Neural progenitor cell (in vitro differentiated cells): ENCODE measurements around the gene FGD6. TPM values are rescaled to one million over a fixed set of nuclear protein-coding genes. Genes with fewer than 3 reads are reported as not detected.

Source experiments
- DNase-seq: peaks from one replicate; pipeline ENCODE4 v3.0.0-alpha.2; 2016; ENCODE audit warnings: low spot score
- H2AFZ ChIP-seq: fragments of 200-600 bp; sonication (generic); replicated peaks from 2 replicates; pipeline ENCODE4 v1.6.1; 2016; ENCODE audit warnings: antibody characterized with exemption
- H3F3A ChIP-seq: fragments of 200-600 bp; sonication (generic); 2 replicates; pipeline ENCODE4 v1.6.1; 2016; ENCODE audit warnings: antibody characterized with exemption, low read depth
- H3K27ac ChIP-seq: fragments of 200-600 bp; sonication (generic); 2 replicates; pipeline ENCODE4 v1.5.1; 2016; ENCODE audit warnings: mild to moderate bottlenecking
- H3K27me3 ChIP-seq: fragments of 200-600 bp; sonication (generic); 2 replicates; pipeline ENCODE4 v1.6.1; 2016; ENCODE audit warnings: mild to moderate bottlenecking, moderate library complexity
- H3K36me3 ChIP-seq: fragments of 200-600 bp; sonication (generic); 2 replicates; pipeline ENCODE4 v1.5.1; 2016
- H3K4me1 ChIP-seq: fragments of 200-600 bp; sonication (generic); 2 replicates; pipeline ENCODE4 v1.6.1; 2016; ENCODE audit warnings: mixed run types
- H3K4me2 ChIP-seq: fragments of 200-600 bp; sonication (generic); 2 replicates; pipeline ENCODE4 v1.6.1; 2016
- H3K4me3 ChIP-seq: fragments of 200-600 bp; sonication (generic); 2 replicates; pipeline ENCODE4 v1.5.1; 2016
- H3K79me2 ChIP-seq: fragments of 200-600 bp; sonication (generic); 2 replicates; pipeline ENCODE4 v1.6.1; 2016; ENCODE audit warnings: low read depth
- H3K9ac ChIP-seq: fragments of 200-600 bp; sonication (generic); 2 replicates; pipeline ENCODE4 v1.6.1; 2016
- H3K9me3 ChIP-seq: fragments of 200-600 bp; sonication (generic); 2 replicates; pipeline ENCODE4 v1.5.1; 2016; ENCODE audit warnings: low read depth
- H4K20me1 ChIP-seq: fragments of 200-600 bp; sonication (generic); 2 replicates; pipeline ENCODE4 v1.6.1; 2016; ENCODE audit warnings: low read depth
- H3K27ac Mint-ChIP-seq: 3 replicates; pipeline ENCODE4 v1.8.0; 2021; ENCODE audit warnings: mixed read lengths
- H3K27me3 Mint-ChIP-seq: 2 replicates; pipeline ENCODE4 v1.8.0; 2022; ENCODE audit warnings: low read depth, mild to moderate bottlenecking, inconsistent platforms, moderate library complexity, mixed read lengths; ENCODE audit not compliant: insufficient read depth
- H3K36me3 Mint-ChIP-seq: 3 replicates; pipeline ENCODE4 v1.8.0; 2021; ENCODE audit warnings: mixed read lengths
- H3K4me1 Mint-ChIP-seq: 3 replicates; pipeline ENCODE4 v1.8.0; 2021; ENCODE audit warnings: mixed read lengths
- H3K4me3 Mint-ChIP-seq: 3 replicates; pipeline ENCODE4 v1.8.0; 2021; ENCODE audit warnings: mild to moderate bottlenecking, moderate library complexity, mixed read lengths
- H3K9me3 Mint-ChIP-seq: 3 replicates; pipeline ENCODE4 v1.8.0; 2020; ENCODE audit warnings: mixed read lengths
- EZH2 ChIP-seq: fragments of 200-600 bp; sonication (generic); IDR thresholded peaks from 2 replicates; pipeline ENCODE4 v1.6.1; 2017; ENCODE audit warnings: antibody characterized with exemption, mild to moderate bottlenecking, moderate library complexity
- EZH2phosphoT487 ChIP-seq: fragments of 200-600 bp; sonication (generic); IDR thresholded peaks from 2 replicates; pipeline ENCODE4 v1.6.1; 2017; ENCODE audit warnings: antibody characterized with exemption
- total RNA-seq: library from RNA; depleted of rRNA; stranded (reverse); fragments of >200 nt; gene quantifications from 2 replicates; pipeline ENCODE4 v1.2.3, GENCODE V29; 2015; ENCODE audit warnings: low replicate concordance
- TF ChIP-seq, protein P1 (sequence below): fragments of 200-600 bp; sonication (generic); IDR thresholded peaks from 2 replicates; pipeline ENCODE4 v1.5.1; 2017; ENCODE audit warnings: antibody characterized with exemption, mild to moderate bottlenecking

The FGD6 gene
- total RNA-seq, 1 donor from 2014 or later = 32.0 TPM

DNA sequence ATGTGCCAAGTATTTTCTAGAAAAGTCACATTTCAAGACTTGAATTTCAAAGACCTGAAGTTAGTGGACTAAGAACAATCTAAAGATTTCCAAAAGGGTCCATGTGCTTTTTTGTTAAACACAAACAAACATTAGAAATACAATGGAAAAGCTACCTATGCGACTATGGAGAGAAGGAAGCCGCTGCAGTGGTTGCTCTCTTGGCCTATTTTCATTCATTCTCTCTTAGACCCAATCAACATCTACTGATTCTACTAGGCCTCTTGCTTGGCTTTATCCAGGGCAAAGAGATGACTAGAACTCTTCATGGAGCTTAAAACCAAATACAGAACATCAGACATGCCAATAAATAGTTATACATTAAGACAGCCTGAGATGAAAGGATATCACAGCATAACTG, 9.9 kb downstream of the FGD6 start:
- peaks cover 30% of the 10 kb centered on the region for H3K4me1 Mint-ChIP-seq
- H3K4me1 ChIP-seq = peaks cover 33% of the 10 kb centered on the region
- DNase-seq = no peak
- H3K79me2 ChIP-seq = peaks cover 94% of the 10 kb centered on the region
- H2AFZ ChIP-seq = no peak overlapping the region
- H3K4me3 Mint-ChIP-seq = no peak overlapping the region
- no peaks in the 10 kb centered on the region for H3K27me3 ChIP-seq
- no peaks in the 10 kb centered on the region for H3K27me3 Mint-ChIP-seq
- H3K9me3 ChIP-seq = no peaks in the 10 kb centered on the region
- no peak overlapping the region for H3K9ac ChIP-seq
- H3K4me2 ChIP-seq = no peak overlapping the region
- H3K27ac Mint-ChIP-seq = no peak overlapping the region
- H3K36me3 ChIP-seq = no peaks in the 10 kb centered on the region
- H3K27ac ChIP-seq = no peak overlapping the region
- H3F3A ChIP-seq = peaks cover 26% of the 10 kb centered on the region
- no peaks in the 10 kb centered on the region for H3K9me3 Mint-ChIP-seq
- TF ChIP-seq EZH2phosphoT487 (no peak), EZH2 (no peak)
- TF ChIP-seq, protein P1, sequence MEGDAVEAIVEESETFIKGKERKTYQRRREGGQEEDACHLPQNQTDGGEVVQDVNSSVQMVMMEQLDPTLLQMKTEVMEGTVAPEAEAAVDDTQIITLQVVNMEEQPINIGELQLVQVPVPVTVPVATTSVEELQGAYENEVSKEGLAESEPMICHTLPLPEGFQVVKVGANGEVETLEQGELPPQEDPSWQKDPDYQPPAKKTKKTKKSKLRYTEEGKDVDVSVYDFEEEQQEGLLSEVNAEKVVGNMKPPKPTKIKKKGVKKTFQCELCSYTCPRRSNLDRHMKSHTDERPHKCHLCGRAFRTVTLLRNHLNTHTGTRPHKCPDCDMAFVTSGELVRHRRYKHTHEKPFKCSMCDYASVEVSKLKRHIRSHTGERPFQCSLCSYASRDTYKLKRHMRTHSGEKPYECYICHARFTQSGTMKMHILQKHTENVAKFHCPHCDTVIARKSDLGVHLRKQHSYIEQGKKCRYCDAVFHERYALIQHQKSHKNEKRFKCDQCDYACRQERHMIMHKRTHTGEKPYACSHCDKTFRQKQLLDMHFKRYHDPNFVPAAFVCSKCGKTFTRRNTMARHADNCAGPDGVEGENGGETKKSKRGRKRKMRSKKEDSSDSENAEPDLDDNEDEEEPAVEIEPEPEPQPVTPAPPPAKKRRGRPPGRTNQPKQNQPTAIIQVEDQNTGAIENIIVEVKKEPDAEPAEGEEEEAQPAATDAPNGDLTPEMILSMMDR = no peak
- H4K20me1 ChIP-seq = peaks cover 14% of the 10 kb centered on the region
- no peak overlapping the region for H3K4me3 ChIP-seq
- peaks cover 24% of the 10 kb centered on the region for H3K36me3 Mint-ChIP-seq

DNA sequence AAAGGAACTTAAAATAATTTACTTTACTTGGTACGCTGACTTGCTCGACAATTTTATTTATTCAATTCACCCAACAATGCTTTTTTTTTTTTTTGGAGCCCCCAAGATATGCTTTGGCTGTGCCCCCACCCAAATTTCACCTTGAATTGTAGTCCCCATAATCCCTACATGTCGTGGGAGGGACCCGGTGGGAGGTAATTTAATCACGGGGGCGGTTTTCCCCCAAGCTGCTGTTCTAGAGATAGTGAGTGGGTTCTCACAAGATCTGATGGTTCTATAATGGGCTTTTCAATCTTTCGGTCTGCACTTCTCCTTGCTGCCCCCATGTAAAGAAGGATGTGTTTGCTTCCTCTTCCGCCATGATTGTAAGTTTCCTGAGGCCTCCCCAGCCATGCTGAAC, 10.4 kb downstream of the FGD6 start:
- Histone ChIP-seq H3K36me3 (no peaks in the 10 kb centered on the region), H3K4me1 (peaks cover 33% of the 10 kb centered on the region), H3K9ac (no peak overlapping the region), H3F3A (peaks cover 26% of the 10 kb centered on the region), H4K20me1 (peaks cover 14% of the 10 kb centered on the region), H2AFZ (no peak overlapping the region), H3K27me3 (no peaks in the 10 kb centered on the region), H3K4me3 (no peak overlapping the region), H3K79me2 (peaks cover 94% of the 10 kb centered on the region), H3K4me2 (no peak overlapping the region), H3K9me3 (no peaks in the 10 kb centered on the region), H3K27ac (no peak overlapping the region)
- H3K9me3 Mint-ChIP-seq = no peaks in the 10 kb centered on the region
- H3K27me3 Mint-ChIP-seq = no peaks in the 10 kb centered on the region
- H3K4me1 Mint-ChIP-seq = peaks cover 30% of the 10 kb centered on the region
- H3K27ac Mint-ChIP-seq = no peak overlapping the region
- TF ChIP-seq, protein P1 = no peak
- TF ChIP-seq EZH2phosphoT487 (no peak), EZH2 (no peak)
- peaks cover 24% of the 10 kb centered on the region for H3K36me3 Mint-ChIP-seq
- no peak overlapping the region for H3K4me3 Mint-ChIP-seq
- DNase-seq = no peak

DNA sequence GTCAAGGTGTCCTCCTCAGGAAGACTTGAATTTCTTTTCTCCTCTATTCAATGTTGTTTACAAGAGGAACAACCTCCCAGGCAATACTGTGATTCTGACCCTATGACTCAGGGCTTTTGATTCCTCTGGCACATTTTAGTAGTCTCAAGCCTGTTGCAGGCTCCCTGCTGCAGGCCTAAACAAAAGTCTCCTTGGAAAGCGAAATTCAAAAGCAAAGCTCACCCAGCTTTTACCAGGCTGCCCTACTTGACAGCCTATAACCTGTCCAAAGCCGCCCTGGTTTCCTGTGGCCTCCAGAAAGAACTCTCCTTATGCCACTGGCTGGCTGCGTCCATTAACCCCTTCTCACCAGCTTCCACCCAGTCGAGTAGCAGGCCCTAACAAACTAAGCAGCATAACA, 11.6 kb downstream of the FGD6 start:
- H3K9me3 ChIP-seq = no peaks in the 10 kb centered on the region
- H3K4me2 ChIP-seq = peak overlapping the region; percentile 47
- peak; percentile 45 for DNase-seq
- peak overlapping the region; percentile 84 for H3K27ac ChIP-seq
- Mint-ChIP-seq H3K4me1 (peaks cover 33% of the 10 kb centered on the region), H3K4me3 (peak overlapping the region; percentile 19), H3K27me3 (no peaks in the 10 kb centered on the region), H3K36me3 (peaks cover 24% of the 10 kb centered on the region), H3K27ac (peak overlapping the region; percentile 81), H3K9me3 (no peaks in the 10 kb centered on the region)
- no peaks in the 10 kb centered on the region for H3K36me3 ChIP-seq
- H3K4me3 ChIP-seq = no peak overlapping the region
- peaks cover 94% of the 10 kb centered on the region for H3K79me2 ChIP-seq
- peaks cover 33% of the 10 kb centered on the region for H3K4me1 ChIP-seq
- H3K27me3 ChIP-seq = no peaks in the 10 kb centered on the region
- no peak overlapping the region for H3K9ac ChIP-seq
- no peak for TF ChIP-seq EZH2
- no peak for TF ChIP-seq EZH2phosphoT487
- TF ChIP-seq, protein P1 = no peak
- H2AFZ ChIP-seq = no peak overlapping the region
- peaks cover 14% of the 10 kb centered on the region for H4K20me1 ChIP-seq
- H3F3A ChIP-seq = peaks cover 26% of the 10 kb centered on the region
